Fibroblast of mammary gland (primary cell): ENCODE measurements around the gene CBLN3.
A peak's percentile ranks its signal among the peaks of the same experiment; 100 is the strongest.

Experiments
- DNase-seq: peaks from one replicate; pipeline ENCODE4 v3.0.0-alpha.2; 2010; ENCODE audit warnings: low read depth
- H3K4me3 ChIP-seq: 2 replicates; pipeline ENCODE4 v1.5.1; 2011; ENCODE audit warnings: low read depth, mild to moderate bottlenecking, low read length, moderate library complexity; ENCODE audit not compliant: control insufficient read depth
- CTCF ChIP-seq: conservative IDR thresholded peaks from 2 replicates; pipeline ENCODE4 v1.5.1; 2011; ENCODE audit warnings: low read depth, low read length, inconsistent platforms; ENCODE audit not compliant: control insufficient read depth, insufficient read depth

CBLN3 gene

GRCh38 chr14:24442240-24443052, 13.0 kb upstream of the CBLN3 start, which contains the start of gene SDR39U1:
SDR39U1 (minus strand) TSS chr14:24442776; CDS start chr14:24442769, 7 bp downstream.
- no peak for TF ChIP-seq CTCF
- H3K4me3 ChIP-seq: peak within 1 kb of the TSS; percentile 98
- DNase-seq: peak; percentile 99

DNA sequence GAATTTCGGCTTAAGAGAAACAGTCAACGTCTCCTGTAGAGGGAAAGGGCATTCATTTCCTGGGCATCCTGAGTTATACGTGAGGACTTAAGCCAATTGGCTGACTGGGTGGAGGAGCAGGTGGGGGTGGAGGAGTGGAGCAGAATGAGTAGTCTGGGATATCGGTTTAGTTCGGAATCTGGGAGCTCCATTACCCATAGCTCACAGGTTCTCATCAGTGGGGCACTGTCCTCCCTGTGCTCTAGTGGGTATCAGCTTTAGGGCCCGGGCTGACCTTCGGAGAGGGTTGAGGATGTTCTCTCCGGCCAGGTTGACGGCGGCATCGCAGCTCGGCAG, 12.4 kb upstream of the CBLN3 start:
- TF ChIP-seq CTCF: no peak
- H3K4me3 ChIP-seq: peak overlapping the region; percentile 98
- peak; percentile 68 for DNase-seq

DNA sequence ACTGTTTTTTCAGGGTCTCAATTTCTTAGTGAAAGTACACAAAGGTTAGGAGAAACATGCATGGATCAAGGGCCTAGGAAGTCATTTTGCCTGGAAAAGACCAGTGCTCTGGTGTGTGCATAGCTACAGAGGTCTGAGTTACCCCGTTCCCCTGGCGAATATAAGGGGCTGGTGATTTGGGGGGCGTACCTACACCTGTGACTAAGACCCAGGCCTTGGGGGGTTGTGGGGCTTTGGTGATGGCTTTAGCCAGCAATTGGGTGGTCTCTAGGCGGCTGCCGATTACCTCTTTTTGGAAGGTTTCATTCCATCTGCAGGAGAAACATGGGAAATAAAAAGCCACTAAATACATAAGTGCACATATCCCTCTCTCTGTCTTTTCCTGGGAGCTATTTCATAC, 12.0 kb upstream of the CBLN3 start:
- no peak for DNase-seq
- TF ChIP-seq CTCF: no peak

GRCh38 chr14:24440606-24441399, 11.3 kb upstream of the CBLN3 start:
- no peak for DNase-seq
- no peak for TF ChIP-seq CTCF
- peak overlapping the region; percentile 98 for H3K4me3 ChIP-seq

More for the DNA sequence above, 12.0 kb upstream of the CBLN3 start:
- H3K4me3 ChIP-seq: peak overlapping the region; percentile 98

DNA sequence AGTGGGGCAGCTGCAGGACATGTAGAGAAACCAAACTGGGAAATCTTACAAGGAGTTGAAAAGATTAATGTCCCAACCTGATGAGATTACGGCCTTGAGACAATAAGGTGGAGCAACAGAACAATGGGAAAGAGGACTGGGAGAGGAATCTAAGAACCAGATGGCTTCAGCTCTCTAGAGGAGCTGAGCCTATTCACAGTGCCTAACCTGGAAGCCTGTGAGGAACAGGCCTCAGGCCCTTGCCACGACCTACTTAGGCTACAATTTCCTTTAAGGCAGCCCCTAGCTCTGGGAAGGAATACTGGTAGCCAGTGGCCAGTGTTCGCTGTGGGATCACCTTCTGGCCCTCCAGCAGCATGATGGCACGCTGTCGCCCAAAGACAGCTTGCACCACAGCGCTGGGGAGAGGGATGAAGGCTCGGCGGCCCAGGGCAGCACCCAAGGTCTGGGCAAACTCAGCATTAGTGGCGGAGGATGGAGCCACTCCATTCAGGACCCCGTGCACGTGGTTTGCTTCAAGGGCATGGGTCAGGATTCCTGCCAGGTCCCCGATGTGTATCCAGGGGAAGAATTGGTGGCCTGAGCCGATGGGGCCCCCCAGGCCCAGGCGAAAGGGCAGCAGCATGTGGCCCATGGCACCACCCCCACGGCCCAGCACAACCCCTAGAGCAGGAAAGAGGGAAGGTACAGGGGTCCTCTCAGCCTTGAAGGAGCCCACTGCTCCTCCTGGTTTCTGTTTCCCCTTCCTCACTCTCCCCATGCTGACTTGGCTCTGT, 10.6 kb upstream of the CBLN3 start:
- no peak for TF ChIP-seq CTCF
- no peak overlapping the region for H3K4me3 ChIP-seq
- DNase-seq: no peak

DNA sequence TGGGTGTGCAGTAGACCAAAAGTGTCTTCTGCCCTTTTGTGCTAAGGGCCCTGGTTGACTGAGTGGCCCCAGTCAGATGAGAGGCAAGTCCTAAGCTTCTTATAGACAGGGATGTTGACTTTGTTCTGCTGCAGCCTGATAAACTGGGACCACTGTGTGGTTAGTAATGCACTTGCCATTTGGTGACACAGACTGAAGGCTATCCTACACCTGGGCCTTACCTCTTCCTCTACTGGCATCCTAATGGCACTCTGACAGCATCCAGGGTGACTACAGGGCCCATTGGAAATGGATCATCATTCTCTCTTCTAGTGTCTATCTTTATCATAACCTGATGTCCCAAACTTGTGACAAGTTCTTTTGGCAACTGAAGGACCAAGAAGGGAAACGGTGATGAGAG, 9.8 kb upstream of the CBLN3 start:
- no peak overlapping the region for H3K4me3 ChIP-seq
- no peak for TF ChIP-seq CTCF
- DNase-seq: no peak
